Activated T-helper 1 cell treated with anti-CD3 and anti-CD28 coated beads, Interleukin-12 subunit alpha, Interleukin-12 subunit beta, Interleukin-2, Interleukin-4 antibody, amounts not matched to agents 30 ng/mL and 10 ng/mL and 1 ng/mL, durations not matched to agents 14 hours and 24 hours and 36 hours (primary cell): ENCODE data around the gene GALNT14. TPM values are rescaled to one million over a fixed set of nuclear protein-coding genes. Genes with fewer than 3 reads are reported as not detected.

Experiments
- DNase-seq: peaks from one replicate; pipeline ENCODE4 v3.0.0; 2021; ENCODE audit warnings: low spot score
- H3K27ac Mint-ChIP-seq: one replicate; pipeline ENCODE4 v1.8.0; 2021; ENCODE audit warnings: mild to moderate bottlenecking, mixed read lengths
- H3K27me3 Mint-ChIP-seq: one replicate; pipeline ENCODE4 v1.8.0; 2022; ENCODE audit warnings: mild to moderate bottlenecking, moderate library complexity, mixed read lengths; ENCODE audit not compliant: insufficient read depth
- H3K36me3 Mint-ChIP-seq: one replicate; pipeline ENCODE4 v1.8.0; 2021; ENCODE audit warnings: low read depth, mixed read lengths
- H3K4me1 Mint-ChIP-seq: one replicate; pipeline ENCODE4 v1.8.0; 2021; ENCODE audit warnings: low read depth, mixed read lengths
- H3K4me3 Mint-ChIP-seq: one replicate; pipeline ENCODE4 v1.8.0; 2021; ENCODE audit warnings: mild to moderate bottlenecking, moderate library complexity, mixed read lengths
- H3K9me3 Mint-ChIP-seq: one replicate; pipeline ENCODE4 v1.8.0; 2021; ENCODE audit warnings: mixed read lengths
- intact Hi-C: fragments of 100-400 bp; cut with micrococcal nuclease; formaldehyde crosslinking; loops from one replicate; pipeline ENCODE4 v1.15.1; 2024
- total RNA-seq: library from RNA; stranded (reverse); gene quantifications from 2 replicates; pipeline ENCODE4 v1.2.3, GENCODE V29; 2022

GALNT14 gene
- total RNA-seq, 1 donor from 2014 or later: 0.21 TPM

DNA sequence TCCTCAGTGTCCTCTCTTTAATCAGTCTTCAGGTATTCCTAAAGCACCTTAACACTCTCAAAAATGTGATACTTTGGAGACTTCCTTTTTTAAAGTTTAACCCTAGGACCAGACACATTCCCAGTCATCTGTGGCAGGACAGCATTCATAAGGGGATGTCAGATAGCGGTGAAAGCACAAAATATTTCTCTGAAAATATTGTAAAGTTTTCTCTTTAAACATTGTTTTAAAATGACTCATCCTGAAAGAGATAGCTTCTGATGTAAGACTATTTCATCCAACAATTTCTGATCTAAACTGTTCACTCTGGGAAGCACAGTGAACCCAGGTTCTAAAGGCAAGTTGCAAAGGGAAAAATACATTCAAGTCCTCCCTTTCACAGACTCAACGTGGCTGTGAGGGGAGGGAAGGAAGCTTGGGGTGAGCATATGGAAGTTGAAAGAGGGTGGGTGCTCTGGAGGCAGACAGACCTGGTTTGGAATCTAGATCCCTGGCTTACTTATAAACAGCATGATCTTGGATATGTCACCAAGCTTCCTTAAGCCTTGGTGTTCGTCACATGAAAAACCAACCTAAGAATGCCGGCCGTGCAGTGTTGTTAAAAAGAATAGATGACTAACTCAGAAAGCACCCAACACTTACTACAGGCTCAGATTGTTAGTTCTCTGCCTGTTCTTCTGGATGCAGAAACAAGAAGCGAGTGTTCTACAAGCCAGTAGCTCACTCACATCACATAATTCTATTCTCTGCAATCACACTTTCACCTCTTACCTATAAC lies 12.1 kb downstream of the GALNT14 start:
- intact Hi-C loops: no loop called here
- Mint-ChIP-seq H3K9me3 (no peaks in the 10 kb centered on the region), H3K36me3 (no peaks in the 10 kb centered on the region), H3K27ac (no peak overlapping the region), H3K4me1 (no peaks in the 10 kb centered on the region), H3K27me3 (peaks cover 2% of the 10 kb centered on the region), H3K4me3 (no peak overlapping the region)
- DNase-seq: no peak

DNA sequence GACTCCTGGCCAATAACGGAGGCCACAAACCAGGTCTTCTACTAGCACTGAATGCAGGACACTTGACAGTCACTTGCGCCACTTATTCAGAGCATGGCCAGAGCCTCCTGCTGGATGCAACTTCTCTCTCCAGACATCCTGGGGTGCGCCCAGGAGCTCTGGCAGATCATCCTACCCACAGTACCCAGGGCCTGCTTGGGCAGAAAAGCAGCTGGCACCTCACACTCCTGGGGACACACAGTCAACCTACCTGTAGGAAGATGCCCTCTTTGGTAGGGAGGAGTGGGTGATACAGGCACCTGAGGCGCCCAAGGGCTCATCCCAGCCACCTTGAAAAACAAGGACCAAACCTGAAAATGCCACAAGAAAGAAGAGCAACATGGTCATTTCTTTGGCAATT lies 13.3 kb downstream of the GALNT14 start:
- H3K27me3 Mint-ChIP-seq: peaks cover 2% of the 10 kb centered on the region
- no peaks in the 10 kb centered on the region for H3K9me3 Mint-ChIP-seq
- no peaks in the 10 kb centered on the region for H3K36me3 Mint-ChIP-seq
- no peak overlapping the region for H3K4me3 Mint-ChIP-seq
- no peaks in the 10 kb centered on the region for H3K4me1 Mint-ChIP-seq
- no peak for DNase-seq
- H3K27ac Mint-ChIP-seq: no peak overlapping the region
- intact Hi-C loops: no loop called here

DNA sequence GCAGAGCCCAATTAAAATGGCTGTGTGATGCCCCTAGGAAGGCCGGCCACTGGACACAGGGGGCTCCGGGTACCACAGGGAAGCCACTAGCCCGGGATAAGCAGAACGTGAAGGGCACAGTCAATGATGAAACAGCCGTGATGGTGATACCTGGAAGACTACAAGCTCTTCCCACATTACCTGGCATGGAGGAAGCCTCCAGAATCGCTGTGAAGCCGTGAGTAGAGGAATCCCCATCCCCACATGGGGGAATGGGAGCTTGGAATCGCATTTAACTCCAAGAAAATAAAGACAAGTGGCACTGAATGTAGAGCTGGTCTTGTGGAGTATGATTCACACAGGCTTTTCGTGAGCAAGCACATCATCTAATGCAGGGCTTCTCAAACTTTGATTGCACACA lies 16.1 kb downstream of the GALNT14 start:
- DNase-seq: no peak
- H3K4me1 Mint-ChIP-seq: no peaks in the 10 kb centered on the region
- no peaks in the 10 kb centered on the region for H3K36me3 Mint-ChIP-seq
- H3K27ac Mint-ChIP-seq: no peak overlapping the region
- intact Hi-C loops: no loop called here
- no peak overlapping the region for H3K4me3 Mint-ChIP-seq
- no peaks in the 10 kb centered on the region for H3K9me3 Mint-ChIP-seq
- peaks cover 2% of the 10 kb centered on the region for H3K27me3 Mint-ChIP-seq

DNA sequence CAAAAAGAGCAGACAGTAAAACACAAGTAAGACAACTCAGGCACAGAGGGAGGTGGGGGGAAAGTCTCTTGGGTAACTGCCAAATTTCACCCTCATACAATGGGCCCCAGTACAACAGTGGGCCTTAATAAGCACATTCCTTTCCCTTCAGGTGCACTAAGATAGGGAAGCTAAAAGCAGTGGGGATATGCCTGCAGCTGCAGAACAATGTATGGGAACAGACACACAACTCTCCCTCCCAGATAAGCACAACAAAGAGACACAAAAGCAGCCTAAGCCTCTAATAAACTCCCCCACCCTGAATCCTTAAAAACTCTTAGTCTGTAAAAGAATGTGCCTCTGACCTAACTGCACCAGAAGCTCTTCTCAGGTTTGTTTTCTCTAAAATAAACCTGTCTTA lies 24.5 kb downstream of the GALNT14 start:
- Mint-ChIP-seq H3K4me1 (no peaks in the 10 kb centered on the region), H3K9me3 (no peaks in the 10 kb centered on the region), H3K27ac (no peak overlapping the region), H3K27me3 (peaks cover 2% of the 10 kb centered on the region), H3K36me3 (no peaks in the 10 kb centered on the region), H3K4me3 (no peak overlapping the region)
- no peak for DNase-seq
- intact Hi-C loops: no loop called here

DNA sequence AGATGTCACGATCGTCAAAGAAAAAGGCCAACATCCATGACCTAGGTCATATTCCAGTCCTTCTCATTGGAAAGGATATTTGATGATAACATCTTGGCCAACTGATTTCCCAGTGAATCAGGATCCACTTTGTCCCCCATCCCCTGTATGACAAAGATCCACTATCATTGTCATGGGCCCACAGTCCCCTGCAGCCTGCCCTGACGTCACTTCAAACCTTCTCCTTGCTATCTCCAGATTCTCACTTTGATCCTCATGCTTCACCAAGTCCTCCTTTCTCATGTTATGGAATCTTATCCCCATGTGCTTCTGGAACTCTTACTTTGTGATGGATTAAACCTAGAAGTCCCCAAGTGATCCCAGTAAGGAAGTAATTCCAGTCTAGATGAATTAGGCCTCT lies 25.7 kb downstream of the GALNT14 start:
- intact Hi-C loops: no loop called here
- Mint-ChIP-seq H3K4me3 (no peak overlapping the region), H3K27ac (no peak overlapping the region), H3K36me3 (no peaks in the 10 kb centered on the region), H3K9me3 (no peaks in the 10 kb centered on the region), H3K27me3 (peaks cover 2% of the 10 kb centered on the region), H3K4me1 (no peaks in the 10 kb centered on the region)
- no peak for DNase-seq

DNA sequence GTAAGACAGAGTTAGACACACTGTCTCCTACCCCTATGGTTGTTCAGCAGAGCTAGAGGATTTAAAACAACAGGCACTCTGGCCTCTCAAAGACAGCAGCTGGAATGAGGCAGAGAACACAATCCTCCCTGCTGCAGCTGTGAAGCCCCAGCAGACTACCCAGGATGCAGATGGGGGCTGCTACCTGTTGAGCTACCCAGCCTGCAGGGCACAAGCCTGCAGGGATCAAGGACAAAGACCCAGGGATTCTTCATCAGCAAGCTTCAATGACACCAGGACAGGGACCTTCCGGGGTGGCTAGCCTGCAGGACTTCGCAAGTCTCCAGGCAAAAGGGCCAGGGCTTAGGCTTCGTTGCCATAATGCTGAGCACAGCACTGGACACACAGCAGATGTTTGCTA lies 27.2 kb downstream of the GALNT14 start:
- peaks cover 4% of the 10 kb centered on the region for H3K27me3 Mint-ChIP-seq
- intact Hi-C loops: no loop called here
- H3K27ac Mint-ChIP-seq: no peak overlapping the region
- no peaks in the 10 kb centered on the region for H3K36me3 Mint-ChIP-seq
- no peak for DNase-seq
- H3K4me1 Mint-ChIP-seq: no peaks in the 10 kb centered on the region
- no peaks in the 10 kb centered on the region for H3K9me3 Mint-ChIP-seq
- no peak overlapping the region for H3K4me3 Mint-ChIP-seq

DNA sequence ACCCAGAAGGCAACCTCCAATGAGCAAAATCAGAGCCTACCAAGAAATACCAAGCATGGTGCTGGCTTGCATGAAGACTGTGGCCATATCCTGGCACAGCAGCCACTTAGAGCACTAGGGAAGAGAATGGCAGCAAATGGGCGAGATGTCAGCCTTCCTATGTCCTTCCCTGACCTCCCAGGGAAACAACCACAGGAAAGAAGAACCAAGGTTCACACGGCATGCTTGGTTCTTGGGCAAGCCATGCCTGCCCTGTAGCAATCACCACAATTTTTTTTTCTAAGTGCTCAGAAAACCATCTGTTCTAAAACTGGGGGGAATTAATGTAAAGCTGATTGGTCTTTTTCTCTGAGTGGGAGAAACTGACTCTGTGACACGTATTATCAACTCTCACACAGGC lies 27.8 kb downstream of the GALNT14 start:
- H3K27ac Mint-ChIP-seq: no peak overlapping the region
- no peak for DNase-seq
- H3K9me3 Mint-ChIP-seq: no peaks in the 10 kb centered on the region
- no peak overlapping the region for H3K4me3 Mint-ChIP-seq
- H3K36me3 Mint-ChIP-seq: no peaks in the 10 kb centered on the region
- intact Hi-C loops: no loop called here
- peaks cover 4% of the 10 kb centered on the region for H3K27me3 Mint-ChIP-seq
- no peaks in the 10 kb centered on the region for H3K4me1 Mint-ChIP-seq

DNA sequence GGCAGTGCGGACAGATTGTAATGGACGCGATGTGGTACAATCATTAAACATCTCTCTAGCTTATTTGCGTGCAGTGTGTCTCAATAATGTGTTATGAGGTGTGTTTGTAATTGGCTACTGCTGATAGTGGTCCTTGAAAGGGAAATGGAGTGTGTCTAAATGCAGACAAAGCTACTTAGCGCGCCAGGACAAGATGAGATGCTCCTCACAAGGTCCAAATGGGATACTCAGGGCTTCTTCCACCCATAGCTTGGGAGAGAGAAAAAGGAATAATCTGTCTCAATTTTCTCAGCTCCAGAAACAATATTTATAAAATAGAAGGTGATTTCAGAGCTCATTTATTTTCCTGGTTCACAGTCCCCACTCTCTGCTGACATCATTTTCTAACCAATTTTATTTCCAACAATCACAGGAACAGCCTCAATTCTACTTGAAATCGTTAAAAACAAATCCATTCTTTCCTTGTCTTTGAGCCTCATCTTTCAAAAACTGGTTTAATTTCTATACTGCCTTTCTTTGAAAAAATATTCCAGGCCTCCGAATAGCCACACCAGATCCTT lies 28.5 kb downstream of the GALNT14 start:
- H3K4me1 Mint-ChIP-seq: no peaks in the 10 kb centered on the region
- H3K4me3 Mint-ChIP-seq: no peak overlapping the region
- H3K9me3 Mint-ChIP-seq: no peaks in the 10 kb centered on the region
- peaks cover 4% of the 10 kb centered on the region for H3K27me3 Mint-ChIP-seq
- DNase-seq: no peak
- intact Hi-C loops: no loop called here
- H3K27ac Mint-ChIP-seq: no peak overlapping the region
- H3K36me3 Mint-ChIP-seq: no peaks in the 10 kb centered on the region

DNA sequence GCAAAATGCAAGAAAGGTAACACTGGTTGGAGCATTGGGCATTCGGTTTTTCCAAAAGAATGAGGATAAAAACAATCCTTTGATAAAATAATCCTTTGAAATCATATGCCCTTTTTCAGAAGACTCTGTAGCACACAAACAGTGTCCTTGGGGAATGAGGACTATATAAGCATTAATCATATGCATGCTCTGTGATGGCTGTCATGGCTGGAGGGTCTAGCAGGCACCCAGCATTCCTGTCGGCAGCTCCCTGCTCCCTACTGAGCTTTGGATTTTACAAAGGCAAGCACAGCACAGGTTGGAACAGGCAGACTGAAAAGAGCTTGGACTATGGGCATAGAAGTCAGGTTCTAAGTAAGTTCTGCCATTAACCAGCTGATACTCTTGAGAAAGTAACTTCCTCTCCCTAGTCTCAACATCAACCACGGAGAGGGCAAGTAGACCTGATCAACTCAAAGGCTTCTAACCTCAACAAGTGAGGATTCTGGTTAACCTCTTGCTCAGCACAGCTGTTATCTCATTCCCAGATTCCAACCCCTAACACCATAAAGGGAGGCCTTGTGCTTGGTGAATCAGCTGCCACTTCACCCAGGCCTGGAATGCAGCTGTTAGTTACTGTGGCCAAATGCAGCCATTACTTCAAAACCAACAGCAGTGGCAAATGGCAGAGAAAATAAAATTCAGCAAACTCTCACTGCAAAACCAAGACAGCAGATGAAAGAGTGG lies 29.5 kb downstream of the GALNT14 start:
- Mint-ChIP-seq H3K27ac (no peak overlapping the region), H3K4me1 (no peaks in the 10 kb centered on the region), H3K9me3 (no peaks in the 10 kb centered on the region), H3K4me3 (no peak overlapping the region), H3K27me3 (peaks cover 4% of the 10 kb centered on the region), H3K36me3 (no peaks in the 10 kb centered on the region)
- intact Hi-C loops: no loop called here
- DNase-seq: no peak

DNA sequence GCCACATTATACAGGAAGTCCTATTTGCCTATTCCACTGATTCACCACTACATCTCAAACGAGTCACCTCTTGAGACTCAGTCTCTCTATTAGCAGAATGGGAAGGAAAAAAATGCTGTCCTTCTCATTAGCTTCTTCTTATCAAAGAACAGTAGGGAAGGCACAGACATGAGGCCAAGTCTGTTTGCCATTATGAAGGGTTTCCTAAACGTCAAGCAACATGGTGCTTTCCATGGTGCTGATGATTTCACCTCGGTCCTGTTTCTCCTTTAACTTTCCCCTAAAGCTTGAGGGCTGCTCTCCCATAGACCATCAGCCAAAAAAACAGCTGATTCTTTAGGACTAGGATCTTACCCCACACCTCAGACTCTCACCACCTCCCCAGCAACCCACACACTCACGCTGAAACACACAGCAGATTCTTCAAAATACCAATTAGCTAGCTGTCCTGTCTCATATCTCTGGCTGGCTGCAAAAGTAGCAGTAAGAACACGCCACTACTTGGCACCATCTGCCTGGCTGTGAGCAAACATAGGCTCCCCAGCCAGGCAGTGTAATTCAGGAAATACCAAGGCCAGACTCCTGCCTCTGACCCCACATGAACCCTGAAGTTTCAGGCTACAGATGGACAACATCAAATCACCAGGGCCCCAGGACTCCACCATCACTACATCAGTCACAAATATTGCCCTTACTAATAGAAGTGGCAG lies 30.5 kb downstream of the GALNT14 start:
- no peak for DNase-seq
- intact Hi-C loops: no loop called here

DNA sequence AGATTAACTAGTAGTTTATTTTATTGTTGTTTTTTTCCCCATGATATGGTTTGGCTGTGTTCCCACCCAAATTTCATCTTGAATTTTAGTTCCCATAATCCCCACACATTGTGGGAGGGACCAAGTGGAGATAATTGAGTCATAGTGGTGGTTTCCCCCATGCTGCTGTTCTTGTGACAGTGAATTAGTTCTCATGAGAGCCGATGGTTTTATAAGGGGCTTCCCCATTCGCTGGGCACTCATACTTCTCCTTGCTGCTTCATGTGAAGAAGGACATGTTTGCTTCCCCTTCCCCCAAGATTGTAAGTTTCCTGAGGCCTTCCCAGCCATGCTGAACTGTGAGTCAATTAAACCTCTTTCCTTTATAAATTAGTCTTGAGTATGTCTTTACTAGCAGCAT lies 36.5 kb downstream of the GALNT14 start:
- Mint-ChIP-seq H3K4me1 (no peaks in the 10 kb centered on the region), H3K4me3 (no peak overlapping the region), H3K27ac (no peak overlapping the region), H3K9me3 (no peaks in the 10 kb centered on the region), H3K27me3 (peaks cover 2% of the 10 kb centered on the region), H3K36me3 (no peaks in the 10 kb centered on the region)
- intact Hi-C loops: no loop called here
- no peak for DNase-seq

More for the DNA sequence above, 30.5 kb downstream of the GALNT14 start:
- peaks cover 4% of the 10 kb centered on the region for H3K27me3 Mint-ChIP-seq
- H3K36me3 Mint-ChIP-seq: no peaks in the 10 kb centered on the region
- no peaks in the 10 kb centered on the region for H3K9me3 Mint-ChIP-seq
- no peak overlapping the region for H3K4me3 Mint-ChIP-seq
- no peaks in the 10 kb centered on the region for H3K4me1 Mint-ChIP-seq
- no peak overlapping the region for H3K27ac Mint-ChIP-seq

DNA sequence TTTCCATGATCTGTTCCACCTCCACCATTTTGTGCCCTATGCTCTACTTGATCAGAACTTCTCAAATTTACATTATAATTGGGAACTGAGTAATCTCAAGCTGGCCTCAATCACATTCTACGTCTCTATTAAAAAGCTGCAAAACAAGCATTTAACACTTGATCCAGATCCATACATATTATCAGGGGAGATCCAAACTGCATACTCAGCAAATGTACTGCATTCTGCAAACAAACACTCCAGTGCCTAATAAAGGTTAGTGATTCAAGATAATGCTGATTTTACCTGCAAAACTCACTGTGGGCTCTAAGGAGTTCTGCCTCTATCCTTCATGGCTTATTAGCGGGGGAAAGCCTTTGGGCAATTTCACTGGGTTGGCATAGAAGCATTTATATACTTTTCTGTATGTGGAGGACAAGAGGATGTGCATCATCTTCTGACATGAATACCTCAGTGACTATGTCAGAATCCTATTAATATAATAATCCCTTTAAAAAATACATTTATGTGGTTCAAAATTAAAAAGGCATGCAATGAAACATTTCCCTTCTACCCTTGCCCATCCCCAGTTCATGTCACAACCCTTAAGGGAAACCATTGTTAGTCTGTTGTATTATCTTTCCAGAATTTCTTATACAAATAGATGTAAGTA lies 40.2 kb downstream of the GALNT14 start:
- no peak overlapping the region for H3K4me3 Mint-ChIP-seq
- intact Hi-C loops: no loop called here
- no peaks in the 10 kb centered on the region for H3K4me1 Mint-ChIP-seq
- no peak for DNase-seq
- no peaks in the 10 kb centered on the region for H3K9me3 Mint-ChIP-seq
- no peak overlapping the region for H3K27ac Mint-ChIP-seq
- no peaks in the 10 kb centered on the region for H3K36me3 Mint-ChIP-seq
- peaks cover under 1% of the 10 kb centered on the region for H3K27me3 Mint-ChIP-seq
